CD14-positive monocyte (primary cell): ENCODE results near the gene EQTN. TPM values are rescaled to one million over a fixed set of nuclear protein-coding genes. Genes with fewer than 3 reads are reported as not detected.

ENCODE experiments used
- DNase-seq, 3 donors: peaks; one replicate each; pipeline ENCODE4 v3.0.0-alpha.2; 2011 to 2022
- H2AFZ ChIP-seq: 2 replicates; pipeline ENCODE4 v1.6.0; 2012; ENCODE audit warnings: mild to moderate bottlenecking, low read depth, low read length, inconsistent platforms; ENCODE audit not compliant: insufficient read depth, poor library complexity, severe bottlenecking
- H3K27ac ChIP-seq, 2 donors: 1 replicate in 1 of 2; 2 replicates in 1 of 2; pipeline ENCODE4 v1.5.1; 2012 to 2013; ENCODE audit warnings: low read length in 2 of 2, control low read depth in 1 of 2, inconsistent platforms in 1 of 2, low read depth in 1 of 2, mild to moderate bottlenecking in 1 of 2
- H3K27me3 ChIP-seq, 2 donors: one replicate each; pipeline versions ENCODE4 v1.6.0 to v1.6.1; 2011 to 2013; ENCODE audit warnings: low read length in 2 of 2; ENCODE audit not compliant: control insufficient read depth in 2 of 2, insufficient read depth in 2 of 2
- H3K36me3 ChIP-seq, 2 donors: replicated peaks in 1 of 2; 1 replicate in 1 of 2; 2 replicates in 1 of 2; pipeline versions ENCODE4 v1.5.1 to v1.6.1; 2012 to 2013; ENCODE audit warnings: low read length in 2 of 2, control low read depth in 1 of 2, inconsistent platforms in 1 of 2, mild to moderate bottlenecking in 1 of 2; ENCODE audit not compliant: insufficient read depth in 2 of 2, control insufficient read depth in 1 of 2
- H3K4me1 ChIP-seq, 2 donors: 1 replicate in 1 of 2; 2 replicates in 1 of 2; pipeline versions ENCODE4 v1.5.1 to v1.6.1; 2012 to 2013; ENCODE audit warnings: low read length in 2 of 2, control low read depth in 1 of 2, inconsistent platforms in 1 of 2, mild to moderate bottlenecking in 1 of 2, moderate library complexity in 1 of 2; ENCODE audit not compliant: insufficient read depth in 2 of 2, control insufficient read depth in 1 of 2
- H3K4me2 ChIP-seq: replicated peaks from 2 replicates; pipeline ENCODE3; 2012; ENCODE audit warnings: low read length, moderate library complexity, mild to moderate bottlenecking; ENCODE audit not compliant: poor library complexity, severe bottlenecking; ENCODE audit errors: extremely low read depth
- H3K4me3 ChIP-seq, 3 experiments: fragments of 200-600 bp in 1 of 3; sonication (generic) in 1 of 3; replicated peaks in 1 of 3; 1 replicate in 2 of 3; 2 replicates in 1 of 3; pipeline ENCODE4 v1.5.1; 2011 to 2013; ENCODE audit warnings: low read length in 3 of 3, mild to moderate bottlenecking in 3 of 3, control low read depth in 2 of 3, low read depth in 2 of 3, inconsistent platforms in 1 of 3, moderate library complexity in 1 of 3
- H3K79me2 ChIP-seq: 2 replicates; pipeline ENCODE4 v1.6.0; 2012; ENCODE audit warnings: mild to moderate bottlenecking, control low read depth, inconsistent platforms, low read length, moderate library complexity; ENCODE audit not compliant: insufficient read depth
- H3K9ac ChIP-seq: 2 replicates; pipeline ENCODE4 v1.6.0; 2017; ENCODE audit warnings: low read length, mild to moderate bottlenecking; ENCODE audit not compliant: insufficient read depth, poor library complexity, severe bottlenecking
- H3K9me3 ChIP-seq, 2 donors: replicated peaks in 1 of 2; 1 replicate in 1 of 2; 2 replicates in 1 of 2; pipeline versions ENCODE4 v1.5.1 to v1.6.1; 2012 to 2013; ENCODE audit warnings: low read length in 2 of 2, control low read depth in 1 of 2; ENCODE audit not compliant: control insufficient read depth in 1 of 2, insufficient read depth in 1 of 2
- H4K20me1 ChIP-seq: 2 replicates; pipeline ENCODE4 v1.6.0; 2012; ENCODE audit warnings: mild to moderate bottlenecking, low read length, control low read depth, moderate library complexity; ENCODE audit not compliant: insufficient read depth
- H3K27ac Mint-ChIP-seq, 7 donors: one replicate each; pipeline ENCODE4 v1.8.0; 2020; ENCODE audit warnings: mild to moderate bottlenecking in 7 of 7, mixed read lengths in 7 of 7, moderate library complexity in 6 of 7, inconsistent platforms in 2 of 7
- H3K27me3 Mint-ChIP-seq, 3 donors: one replicate each; pipeline ENCODE4 v1.8.0; 2021 to 2022; ENCODE audit warnings: low read depth in 3 of 3, mild to moderate bottlenecking in 3 of 3, mixed read lengths in 3 of 3, moderate library complexity in 3 of 3, inconsistent platforms in 1 of 3
- H3K36me3 Mint-ChIP-seq, 2 donors: one replicate each; pipeline ENCODE4 v1.8.0; 2020; ENCODE audit warnings: mixed read lengths in 2 of 2, inconsistent platforms in 1 of 2, mild to moderate bottlenecking in 1 of 2
- H3K4me1 Mint-ChIP-seq: one replicate; pipeline ENCODE4 v1.8.0; 2020; ENCODE audit warnings: mild to moderate bottlenecking, mixed read lengths
- H3K4me3 Mint-ChIP-seq, 2 donors: one replicate each; pipeline ENCODE4 v1.8.0; 2020; ENCODE audit warnings: mild to moderate bottlenecking in 2 of 2, mixed read lengths in 2 of 2, moderate library complexity in 1 of 2
- H3K9me3 Mint-ChIP-seq, 7 donors: one replicate each; pipeline ENCODE4 v1.8.0; 2020 to 2022; ENCODE audit warnings: mixed read lengths in 7 of 7, mild to moderate bottlenecking in 6 of 7, moderate library complexity in 6 of 7, inconsistent platforms in 2 of 7
- CTCF ChIP-seq: fragments of 200-600 bp; IDR thresholded peaks from one replicate; pipeline ENCODE4 v1.8.0; 2022; ENCODE audit warnings: antibody characterized with exemption, mild to moderate bottlenecking
- WGBS: methylation state at CpG from one replicate; pipeline ENCODE4 v1.1.5; 2013; ENCODE audit warnings: missing lambda C conversion rate; ENCODE audit not compliant: insufficient coverage; 5-methylcytosine and 5-hydroxymethylcytosine counted together
- intact Hi-C, 2 donors: fragments of 100-400 bp; cut with micrococcal nuclease; formaldehyde crosslinking; loops; one replicate each; pipeline versions ENCODE4 v1.15.0 to v1.15.1; 2023
- polyA plus RNA-seq, 3 donors: library from polyadenylated mRNA; depleted of rRNA in 1 of 3; unstranded in 2 of 3; stranded (reverse) in 1 of 3; fragments of 300-500 nt in 2 of 3; fragments of >200 nt in 1 of 3; fragmentation: Illumina TruSeq in 2 of 3; gene quantifications; 1 replicate in 2 of 3; 2 replicates in 1 of 3; pipeline ENCODE4 v1.2.3, GENCODE V29; 2012 to 2021

Gene EQTN
- polyA plus RNA-seq, 3 donors, result not detected

GRCh38 chr9:27311184-27311583, 14.2 kb upstream of the EQTN start:
- Mint-ChIP-seq H3K4me1 (no peaks in the 10 kb centered on the region), H3K4me3 (no peak overlapping the region), H3K27me3 (peaks cover 0 to 7% (median 3%) of the 10 kb centered on the region in 3 donors), H3K36me3 (no peaks in the 10 kb centered on the region), H3K9me3 (peaks cover 0 to 3% (median 0%) of the 10 kb centered on the region in 7 donors), H3K27ac (no peak overlapping the region)
- Histone ChIP-seq H3K36me3 (no peaks in the 10 kb centered on the region), H3K9me3 (no peaks in the 10 kb centered on the region), H3K4me1 (no peaks in the 10 kb centered on the region), H3K27ac (no peak overlapping the region), H4K20me1 (no peaks in the 10 kb centered on the region), H3K27me3 (no peaks in the 10 kb centered on the region), H3K4me2 (no peak overlapping the region), H2AFZ (no peak overlapping the region), H3K79me2 (no peaks in the 10 kb centered on the region), H3K4me3 (no peak overlapping the region), H3K9ac (no peak overlapping the region)
- intact Hi-C loops, result no loop called here
- no peak for TF ChIP-seq CTCF
- DNase-seq, result no peak
- no CpG with 5 or more reads among the region's 2 CpGs for WGBS

GRCh38 chr9:27310582-27310981, 13.6 kb upstream of the EQTN start:
- Histone ChIP-seq H3K9ac (no peak overlapping the region), H3K36me3 (no peaks in the 10 kb centered on the region), H2AFZ (no peak overlapping the region), H3K4me2 (no peak overlapping the region), H4K20me1 (no peaks in the 10 kb centered on the region), H3K27me3 (no peaks in the 10 kb centered on the region), H3K9me3 (no peaks in the 10 kb centered on the region), H3K79me2 (no peaks in the 10 kb centered on the region), H3K4me3 (no peak overlapping the region), H3K4me1 (no peaks in the 10 kb centered on the region), H3K27ac (no peak overlapping the region)
- no peaks in the 10 kb centered on the region for H3K36me3 Mint-ChIP-seq
- H3K4me1 Mint-ChIP-seq, result no peaks in the 10 kb centered on the region
- peaks cover 0 to 3% (median 0%) of the 10 kb centered on the region in 7 donors for H3K9me3 Mint-ChIP-seq
- intact Hi-C loops, result no loop called here
- no peak for DNase-seq
- peaks cover 0 to 4% (median 3%) of the 10 kb centered on the region in 3 donors for H3K27me3 Mint-ChIP-seq
- no peak overlapping the region for H3K27ac Mint-ChIP-seq
- WGBS, result no CpG with 5 or more reads among the region's 2 CpGs
- H3K4me3 Mint-ChIP-seq, result no peak overlapping the region
- TF ChIP-seq CTCF, result no peak
